Thyroid gland (tissue), 4 donors: ENCODE data around the gene TGM4. TPM values are rescaled to one million over a fixed set of nuclear protein-coding genes. Genes with fewer than 3 reads are reported as not detected.
"Not testable (repeated sequence)": the region's sequence is repeated elsewhere in the genome, so short reads cannot be mapped to it uniquely, and the experiment has no call there.

Experiments used
- DNase-seq, 2 donors: peaks; one replicate each; pipeline ENCODE4 v3.0.0-alpha.2; 2019
- H3K27ac ChIP-seq, 3 donors: fragments of 200-600 bp; sonication (generic); 1 replicate in 2 of 3; 2 replicates in 1 of 3; pipeline ENCODE4 v1.5.1; 2016 to 2019; ENCODE audit warnings: mild to moderate bottlenecking in 1 of 3, moderate library complexity in 1 of 3
- H3K27me3 ChIP-seq: fragments of 200-600 bp; sonication (generic); one replicate; pipeline ENCODE4 v1.5.1; 2019
- H3K36me3 ChIP-seq, 2 donors: fragments of 200-600 bp; sonication (generic); one replicate each; pipeline ENCODE4 v1.5.1; 2016 to 2019
- H3K4me1 ChIP-seq, 2 donors: fragments of 200-600 bp; sonication (generic); one replicate each; pipeline ENCODE4 v1.5.1; 2017 to 2019
- H3K4me3 ChIP-seq, 3 donors: fragments of 200-600 bp; sonication (generic); replicated peaks in 1 of 3; 1 replicate in 2 of 3; 2 replicates in 1 of 3; pipeline ENCODE4 v1.5.1; 2016; ENCODE audit warnings: mild to moderate bottlenecking in 1 of 3
- H3K9me3 ChIP-seq: fragments of 200-600 bp; sonication (generic); one replicate; pipeline ENCODE4 v1.5.1; 2017
- CTCF ChIP-seq, 6 experiments: fragments of 200-600 bp in 3 of 6; fragments of 450-650 bp in 3 of 6; sonication (generic) in 3 of 6; IDR thresholded peaks; one replicate each; pipeline ENCODE4 v1.5.1; 2016 to 2019; ENCODE audit warnings: antibody characterized with exemption in 6 of 6, mild to moderate bottlenecking in 2 of 6, inconsistent platforms in 1 of 6, moderate library complexity in 1 of 6
- POLR2A ChIP-seq, 2 donors: fragments of 450-650 bp; IDR thresholded peaks; one replicate each; pipeline ENCODE4 v1.6.1; 2017; ENCODE audit warnings: antibody characterized with exemption in 2 of 2, mild to moderate bottlenecking in 2 of 2, moderate library complexity in 1 of 2
- WGBS, 2 donors: methylation state at CpG; one replicate each; pipeline ENCODE4 v1.1.5; 2017; 5-methylcytosine and 5-hydroxymethylcytosine counted together
- intact Hi-C: fragments of 100-400 bp; cut with DNase I; formaldehyde crosslinking; loops from one replicate; pipeline ENCODE4 v1.15.1; 2023
- total RNA-seq, 4 donors: library from RNA; depleted of rRNA; stranded (reverse); fragments of >200 nt; gene quantifications; one replicate each; pipeline ENCODE4 v1.2.3, GENCODE V29; 2016

Gene TGM4
- total RNA-seq, 4 donors from 2014 or later = 0.13 to 0.33 TPM; not detected in 2

DNA sequence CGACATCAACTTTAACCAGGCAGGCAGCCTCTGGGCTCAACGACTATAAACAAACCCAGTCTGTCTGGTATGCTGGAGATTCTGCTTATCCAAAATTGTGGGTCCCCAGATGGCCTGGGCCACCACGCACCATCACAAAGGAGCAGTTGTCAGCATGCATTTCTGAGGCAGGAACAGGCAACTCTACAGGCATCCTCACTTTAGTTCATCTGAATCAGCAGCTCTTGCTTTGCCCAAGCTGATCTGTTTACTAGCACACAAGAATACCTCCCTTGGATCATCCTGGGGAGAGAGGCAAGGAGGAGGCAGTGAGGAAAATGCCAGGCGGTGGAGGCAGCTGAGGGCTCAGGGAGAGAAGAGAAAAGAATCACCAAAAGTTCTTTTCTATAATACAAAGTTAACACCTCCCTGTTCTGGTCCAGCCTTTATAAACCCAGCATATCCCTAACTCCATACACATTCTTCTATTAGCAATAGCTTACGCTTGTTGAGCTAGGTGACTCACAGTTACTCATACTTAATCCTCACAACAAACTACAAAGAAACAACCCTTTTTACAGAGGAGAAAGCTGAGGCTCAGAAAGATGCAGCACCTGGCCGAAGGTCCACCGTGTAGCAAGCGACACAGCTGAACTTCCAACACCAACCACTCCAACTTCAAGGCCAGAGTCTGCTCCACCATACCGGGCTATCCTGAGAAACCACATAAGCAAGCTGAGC lies 68.0 kb downstream of the TGM4 start:
- no peaks in the 10 kb centered on the region for H3K9me3 ChIP-seq
- peaks cover 12 to 16% of the 10 kb centered on the region in 2 donors for H3K36me3 ChIP-seq
- no peak overlapping the region for H3K4me3 ChIP-seq
- H3K27ac ChIP-seq = no peak overlapping the region
- H3K4me1 ChIP-seq = peaks cover 34 to 47% of the 10 kb centered on the region in 2 donors
- intact Hi-C loops = no loop called here
- 84 to 94% methylated on average over 9 of the region's 9 CpGs for WGBS, 2 donors
- no peak for DNase-seq
- no peaks in the 10 kb centered on the region for H3K27me3 ChIP-seq
- TF ChIP-seq POLR2A (IDR thresholded peaks at IDR 0.05) (no peak), CTCF (IDR thresholded peaks at IDR 0.05) (no peak)

DNA sequence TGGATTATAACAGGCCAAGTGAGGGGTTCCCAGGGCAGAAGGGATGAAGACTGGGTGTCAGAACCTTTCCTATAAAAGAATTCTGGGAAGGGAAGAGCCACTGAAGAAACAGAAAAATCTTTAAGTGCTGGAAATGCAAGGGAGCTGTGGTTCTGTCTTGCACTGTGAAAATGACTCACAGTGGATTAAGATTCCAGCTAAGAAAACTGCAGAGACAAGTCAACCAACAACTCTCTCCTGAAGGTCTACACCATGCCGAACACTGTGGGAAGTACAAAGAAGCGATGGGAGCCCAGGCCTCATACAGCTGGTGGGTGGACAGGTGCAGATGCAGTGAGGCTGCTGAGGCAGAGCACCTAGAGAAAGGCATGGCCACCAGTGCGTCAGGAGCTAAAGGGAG lies 73.8 kb downstream of the TGM4 start:
- no peak overlapping the region for H3K4me3 ChIP-seq
- H3K27ac ChIP-seq = no peak overlapping the region
- intact Hi-C loops = no loop called here
- H3K9me3 ChIP-seq = no peaks in the 10 kb centered on the region
- TF ChIP-seq POLR2A (IDR thresholded peaks at IDR 0.05) (no peak), CTCF (IDR thresholded peaks at IDR 0.05) (no peak)
- no peaks in the 10 kb centered on the region for H3K27me3 ChIP-seq
- DNase-seq = no peak
- peaks cover 3 to 6% of the 10 kb centered on the region in 2 donors for H3K36me3 ChIP-seq
- 97 to 98% methylated on average over 3 of the region's 3 CpGs for WGBS, 2 donors
- H3K4me1 ChIP-seq = peaks cover 6 to 11% of the 10 kb centered on the region in 2 donors

DNA sequence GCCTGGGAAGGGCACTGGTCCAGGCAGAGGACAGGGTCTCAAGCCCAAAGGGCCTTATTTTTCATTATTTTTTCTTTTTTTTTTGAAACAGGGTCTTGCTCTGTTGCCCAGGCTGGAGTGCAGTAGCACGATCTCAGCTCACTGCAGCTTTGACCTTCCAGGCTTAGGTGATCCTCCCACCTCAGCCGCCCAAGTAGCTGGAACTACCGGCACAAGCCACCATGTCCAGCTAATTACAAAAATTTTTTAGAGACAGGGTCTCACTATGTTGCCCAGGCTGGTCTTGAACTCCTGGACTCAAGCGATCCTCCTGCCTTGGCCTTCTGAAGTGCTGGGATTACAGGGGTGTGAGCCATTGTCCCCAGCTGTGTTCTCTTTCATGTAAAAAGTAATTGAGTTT lies 75.4 kb downstream of the TGM4 start:
- H3K36me3 ChIP-seq, H3K9me3 ChIP-seq, DNase-seq, H3K27ac ChIP-seq, H3K4me3 ChIP-seq, intact Hi-C loops, H3K27me3 ChIP-seq: not testable (repeated sequence)
- peaks cover 6 to 11% of the 10 kb centered on the region in 2 donors for H3K4me1 ChIP-seq
- 95 to 97% methylated on average over 4 of the region's 4 CpGs for WGBS, 2 donors

- 87 to 97% methylated on average over 2 of the region's 2 CpGs for WGBS, 2 donors
Observed at GRCh38 chr3:44950275-44950734, 75.9 kb downstream of the TGM4 start.

GRCh38 chr3:44952689-44953088 lies 78.3 kb downstream of the TGM4 start:
- Histone ChIP-seq H3K27me3 (no peaks in the 10 kb centered on the region), H3K36me3 (peaks cover 0 to 4% of the 10 kb centered on the region in 2 donors), H3K9me3 (no peaks in the 10 kb centered on the region), H3K4me1 (no peaks in the 10 kb centered on the region), H3K4me3 (no peak overlapping the region), H3K27ac (no peak overlapping the region)
- no peak for TF ChIP-seq POLR2A (IDR thresholded peaks at IDR 0.05)
- no peak for DNase-seq
- WGBS, 2 donors = 93 to 96% methylated on average over 3 of the region's 3 CpGs
- intact Hi-C loops = no loop called here

More at GRCh38 chr3:44950275-44950734, 75.9 kb downstream of the TGM4 start:
- TF ChIP-seq POLR2A (IDR thresholded peaks at IDR 0.05) (no peak), CTCF (IDR thresholded peaks at IDR 0.05) (no peak)
- Histone ChIP-seq H3K27me3 (no peaks in the 10 kb centered on the region), H3K4me1 (peaks cover 6 to 11% of the 10 kb centered on the region in 2 donors), H3K36me3 (no peaks in the 10 kb centered on the region), H3K9me3 (no peaks in the 10 kb centered on the region), H3K4me3 (no peak overlapping the region), H3K27ac (no peak overlapping the region)
- DNase-seq = no peak
- intact Hi-C loops = no loop called here

GRCh38 chr3:44954304-44954703 lies 79.9 kb downstream of the TGM4 start:
- Histone ChIP-seq H3K4me1 (no peaks in the 10 kb centered on the region), H3K9me3 (no peaks in the 10 kb centered on the region), H3K4me3 (no peak overlapping the region), H3K36me3 (peaks cover 0 to 13% of the 10 kb centered on the region in 2 donors), H3K27me3 (no peaks in the 10 kb centered on the region), H3K27ac (no peak overlapping the region)
- no peak for DNase-seq
- TF ChIP-seq POLR2A (IDR thresholded peaks at IDR 0.05) (no peak), CTCF (IDR thresholded peaks at IDR 0.05) (no peak)
- intact Hi-C loops = no loop called here
- 89 to 94% methylated on average over 5 of the region's 5 CpGs for WGBS, 2 donors
